ENCODE data around the gene PLCB3. TPM values are rescaled to one million over a fixed set of nuclear protein-coding genes. Genes with fewer than 3 reads are reported as not detected.
A peak's percentile ranks its signal among the peaks of the same experiment; 100 is the strongest.

Gene PLCB3
- total RNA-seq, 4 donors from 2014 or later = 16.2 to 33.2 (median 25.1) TPM

- H3K27ac ChIP-seq = peak overlapping the region; percentile 83 to 94 (median 88)
- H3K4me3 ChIP-seq = peak overlapping the region in 1 of 2 donors; percentile 88
Observed at GRCh38 chr11:64227405-64227956, 23.8 kb upstream of the PLCB3 start.

GRCh38 chr11:64229090-64229743, 22.1 kb upstream of the PLCB3 start:
- Histone ChIP-seq H3K4me3 (peak overlapping the region in 1 of 2 donors; percentile 83), H3K36me3 (no peaks in the 10 kb centered on the region), H3K9me3 (no peaks in the 10 kb centered on the region), H3K27me3 (no peaks in the 10 kb centered on the region), H3K27ac (peak overlapping the region; percentile 67 to 97 (median 96)), H3K4me1 (peaks cover 0 to 91% (median 38%) of the 10 kb centered on the region in 3 donors)
- TF ChIP-seq CTCF (IDR thresholded peaks at IDR 0.05) = no peak
- no peak for ATAC-seq
- WGBS, 2 donors (ENCODE audit: low coverage in 1 of 2) = 100% methylated on average over 3 of the region's 12 CpGs; no CpG with 5 or more reads in 1 of the 2 donors

More at GRCh38 chr11:64227405-64227956, 23.8 kb upstream of the PLCB3 start:
- TF ChIP-seq POLR2A (IDR thresholded peaks at IDR 0.05) (no peak), CTCF (IDR thresholded peaks at IDR 0.05) (no peak), POLR2AphosphoS5 (IDR thresholded peaks at IDR 0.05) (no peak), EP300 (IDR thresholded peaks at IDR 0.05) (no peak)
- Histone ChIP-seq H3K27me3 (no peaks in the 10 kb centered on the region), H3K36me3 (peaks cover 0 to 10% of the 10 kb centered on the region in 2 donors), H3K9me3 (no peaks in the 10 kb centered on the region), H3K4me1 (peaks cover 0 to 75% (median 34%) of the 10 kb centered on the region in 3 donors)
- ATAC-seq = no peak
- WGBS, 2 donors (ENCODE audit: low coverage in 1 of 2) = 57% methylated on average over 3 of the region's 3 CpGs; no CpG with 5 or more reads in 1 of the 2 donors

- peaks cover 0 to 86% (median 38%) of the 10 kb centered on the region in 3 donors for H3K4me1 ChIP-seq
- H3K27me3 ChIP-seq = no peaks in the 10 kb centered on the region
- peak overlapping the region; percentile 67 to 97 (median 96) for H3K27ac ChIP-seq
- TF ChIP-seq EP300 (IDR thresholded peaks at IDR 0.05) = no peak
- TF ChIP-seq CTCF (IDR thresholded peaks at IDR 0.05) = no peak
- no peak for TF ChIP-seq POLR2A (IDR thresholded peaks at IDR 0.05)
- no peak for TF ChIP-seq POLR2AphosphoS5 (IDR thresholded peaks at IDR 0.05)
- peak overlapping the region; percentile 39 to 83 for H3K4me3 ChIP-seq
- ATAC-seq = no peak
- no peaks in the 10 kb centered on the region for H3K36me3 ChIP-seq
- no peaks in the 10 kb centered on the region for H3K9me3 ChIP-seq
- WGBS, 2 donors (ENCODE audit: low coverage in 1 of 2) = 0% methylated on average over 3 of the region's 13 CpGs; no CpG with 5 or more reads in 1 of the 2 donors
Observed at GRCh38 chr11:64229744-64230170, 21.6 kb upstream of the PLCB3 start.

GRCh38 chr11:64230171-64230984, 21.0 kb upstream of the PLCB3 start, which contains the start of gene DNAJC4:
TSS of gene DNAJC4 (plus strand) at chr11:64230548. CDS start at chr11:64230855, 307 bp downstream.
- Histone ChIP-seq H3K36me3 (no peaks in the 10 kb centered on the region), H3K4me3 (peak within 1 kb of the TSS; percentile 39 to 83), H3K4me1 (peaks cover 3 to 85% (median 36%) of the 10 kb centered on the region in 3 donors), H3K27ac (peak within 1 kb of the TSS; percentile 67 to 97 (median 96)), H3K9me3 (no peaks in the 10 kb centered on the region), H3K27me3 (no peaks in the 10 kb centered on the region)
- ATAC-seq = peak; percentile 63
- WGBS, 2 donors (ENCODE audit: low coverage in 1 of 2) = 0% methylated on average over 3 of the region's 62 CpGs; no CpG with 5 or more reads in 1 of the 2 donors
- peak; percentile 30 to 49 for TF ChIP-seq POLR2A (IDR thresholded peaks at IDR 0.05)
- TF ChIP-seq CTCF (IDR thresholded peaks at IDR 0.05) = no peak
- no peak for TF ChIP-seq EP300 (IDR thresholded peaks at IDR 0.05)
- peak; percentile 70 for TF ChIP-seq POLR2AphosphoS5 (IDR thresholded peaks at IDR 0.05)
